ENCODE results near the gene RRN3. TPM values are rescaled to one million over a fixed set of nuclear protein-coding genes. Genes with fewer than 3 reads are reported as not detected.
A peak's percentile ranks its signal among the peaks of the same experiment; 100 is the strongest.

The RRN3 gene
- total RNA-seq, 2 experiments from 2014 or later: 38.4 to 42.9 TPM

- ATAC-seq (ENCODE audit: poor library complexity): peak; percentile 67
- H3K4me3 Mint-ChIP-seq: peak overlapping the region; percentile 94
- Histone ChIP-seq H3K4me1 (ENCODE audit: insufficient read depth, low read length) (peaks cover 22% of the 10 kb centered on the region), H3K9me3 (ENCODE audit: control insufficient read depth in 1 of 2, insufficient read depth in 1 of 2, low read length in 2 of 2) (no peaks in the 10 kb centered on the region), H3K36me3 (ENCODE audit: insufficient read depth, low read length) (peaks cover 8% of the 10 kb centered on the region), H3K4me3 (ENCODE audit: low read length) (peak overlapping the region; percentile 98), H3K27ac (ENCODE audit: low read depth in 1 of 2, low read length in 2 of 2) (peak overlapping the region in 1 of 2 donors; percentile 38), H3K27me3 (ENCODE audit: control insufficient read depth in 1 of 2, insufficient read depth in 2 of 2, low read length in 2 of 2) (no peaks in the 10 kb centered on the region)
- TF ChIP-seq, protein P1, sequence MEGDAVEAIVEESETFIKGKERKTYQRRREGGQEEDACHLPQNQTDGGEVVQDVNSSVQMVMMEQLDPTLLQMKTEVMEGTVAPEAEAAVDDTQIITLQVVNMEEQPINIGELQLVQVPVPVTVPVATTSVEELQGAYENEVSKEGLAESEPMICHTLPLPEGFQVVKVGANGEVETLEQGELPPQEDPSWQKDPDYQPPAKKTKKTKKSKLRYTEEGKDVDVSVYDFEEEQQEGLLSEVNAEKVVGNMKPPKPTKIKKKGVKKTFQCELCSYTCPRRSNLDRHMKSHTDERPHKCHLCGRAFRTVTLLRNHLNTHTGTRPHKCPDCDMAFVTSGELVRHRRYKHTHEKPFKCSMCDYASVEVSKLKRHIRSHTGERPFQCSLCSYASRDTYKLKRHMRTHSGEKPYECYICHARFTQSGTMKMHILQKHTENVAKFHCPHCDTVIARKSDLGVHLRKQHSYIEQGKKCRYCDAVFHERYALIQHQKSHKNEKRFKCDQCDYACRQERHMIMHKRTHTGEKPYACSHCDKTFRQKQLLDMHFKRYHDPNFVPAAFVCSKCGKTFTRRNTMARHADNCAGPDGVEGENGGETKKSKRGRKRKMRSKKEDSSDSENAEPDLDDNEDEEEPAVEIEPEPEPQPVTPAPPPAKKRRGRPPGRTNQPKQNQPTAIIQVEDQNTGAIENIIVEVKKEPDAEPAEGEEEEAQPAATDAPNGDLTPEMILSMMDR (IDR thresholded peaks at IDR 0.05): peak; percentile 25
- H3K27me3 Mint-ChIP-seq: no peaks in the 10 kb centered on the region
- no peaks in the 10 kb centered on the region for H3K9me3 Mint-ChIP-seq
- H3K4me1 Mint-ChIP-seq (ENCODE audit: low read depth): peaks cover 24% of the 10 kb centered on the region
- ChIA-PET CTCF (interaction anchor here (1.1 to 1.3 kb wide), 3 partner anchors 10 to 222 kb away, joined by 3 to 4 read pairs (median 3); partner anchors contain the start of genes NOMO1 and PDXDC1), POLR2A (interaction anchor here (0.6 to 1.2 kb wide), 3 partner anchors 9 to 39 kb away, joined by 3 to 8 read pairs (median 4); partner anchors contain the start of gene RRN3)
- DNase-seq: peak in 11 of 14 experiments; percentile 20 to 88 (median 68)
- intact Hi-C loops (cut with DNase I, micrococcal nuclease): loop anchor here in 1 of 2 experiments (10.0 kb wide), 3 partner anchors 81 to 421 kb away; partner anchors contain the start of genes BFAR, PARN and PDXDC1
- H3K36me3 Mint-ChIP-seq (ENCODE audit: low read depth): peaks cover 13% of the 10 kb centered on the region
- H3K27ac Mint-ChIP-seq: peak overlapping the region; percentile 81
These were observed 38.7 kb downstream of the RRN3 start for GRCh38 chr16:15055141-15056053.

DNA sequence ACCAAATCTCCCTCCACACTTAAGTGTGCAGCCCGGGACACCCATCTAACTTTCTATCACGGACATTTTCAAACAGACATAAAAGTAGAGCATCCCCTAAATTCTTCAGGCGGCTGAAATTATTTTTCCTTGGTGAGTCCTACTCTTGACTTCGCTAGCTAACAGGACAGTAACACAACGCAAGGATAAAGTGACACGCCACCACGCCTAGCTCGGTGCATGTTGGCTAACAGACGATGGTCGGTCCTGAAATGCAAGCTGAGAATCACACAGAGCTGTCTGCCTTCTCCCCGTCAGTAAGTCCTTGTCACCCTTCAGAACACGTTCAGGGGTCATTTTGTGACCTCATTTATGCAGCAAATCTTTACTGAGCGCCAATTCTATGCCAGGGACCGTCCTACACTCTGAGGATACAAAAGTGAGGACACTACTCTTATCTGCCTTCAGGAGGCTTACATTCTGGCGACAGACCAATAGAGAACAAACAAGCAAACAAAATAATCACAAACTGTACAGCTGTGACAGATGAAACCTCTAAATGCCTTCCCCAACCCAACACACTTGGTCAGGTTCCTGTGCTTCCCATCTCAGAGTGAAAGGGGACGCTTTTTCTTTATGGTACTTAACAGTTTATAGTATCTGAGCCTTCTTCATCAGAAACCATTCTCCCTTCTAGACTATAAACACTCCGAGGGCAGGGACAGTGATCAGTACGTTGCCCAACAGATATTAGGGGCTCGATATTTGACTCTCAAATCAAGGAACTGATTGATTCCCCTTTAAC, 39.5 kb downstream of the RRN3 start:
- peaks cover 5% of the 10 kb centered on the region for H3K36me3 Mint-ChIP-seq (ENCODE audit: low read depth)
- no peak for DNase-seq
- peaks cover 30% of the 10 kb centered on the region for H3K4me1 Mint-ChIP-seq (ENCODE audit: low read depth)
- H3K27ac ChIP-seq (ENCODE audit: low read depth in 1 of 2, low read length in 2 of 2): no peak overlapping the region
- ChIA-PET POLR2A (interaction anchor here (1.2 kb wide), 1 partner anchor 14 kb away, joined by 4 read pairs; no protein-coding TSS in a partner anchor), CTCF (interaction anchor here (1.2 kb wide), 1 partner anchor 9 kb away, joined by 3 read pairs; no protein-coding TSS in a partner anchor)
- peaks cover 22% of the 10 kb centered on the region for H3K4me1 ChIP-seq (ENCODE audit: insufficient read depth, low read length)
- peak overlapping the region; percentile 81 for H3K27ac Mint-ChIP-seq
- H3K9me3 Mint-ChIP-seq: no peaks in the 10 kb centered on the region
- H3K27me3 ChIP-seq (ENCODE audit: control insufficient read depth in 1 of 2, insufficient read depth in 2 of 2, low read length in 2 of 2): no peaks in the 10 kb centered on the region
- intact Hi-C loops (cut with DNase I, micrococcal nuclease): loop anchor here in 1 of 2 experiments (10.0 kb wide), 3 partner anchors 80 to 420 kb away; partner anchors contain the start of genes BFAR, PARN and PDXDC1
- no peaks in the 10 kb centered on the region for H3K9me3 ChIP-seq (ENCODE audit: control insufficient read depth in 1 of 2, insufficient read depth in 1 of 2, low read length in 2 of 2)
- peaks cover 5% of the 10 kb centered on the region for H3K36me3 ChIP-seq (ENCODE audit: insufficient read depth, low read length)
- H3K4me3 ChIP-seq (ENCODE audit: low read length): peak overlapping the region; percentile 98
- TF ChIP-seq, protein P1 (IDR thresholded peaks at IDR 0.05): no peak
- no peak for ATAC-seq (ENCODE audit: poor library complexity)
- H3K4me3 Mint-ChIP-seq: peak overlapping the region; percentile 94
- H3K27me3 Mint-ChIP-seq: no peaks in the 10 kb centered on the region

- CTCF ChIA-PET: no interaction called here
- H3K4me1 Mint-ChIP-seq (ENCODE audit: low read depth): peaks cover 30% of the 10 kb centered on the region
- no peaks in the 10 kb centered on the region for H3K9me3 ChIP-seq (ENCODE audit: control insufficient read depth in 1 of 2, insufficient read depth in 1 of 2, low read length in 2 of 2)
- no peaks in the 10 kb centered on the region for H3K36me3 ChIP-seq (ENCODE audit: insufficient read depth, low read length)
- no peaks in the 10 kb centered on the region for H3K27me3 Mint-ChIP-seq
- POLR2A ChIA-PET: no interaction called here
- H3K4me3 ChIP-seq (ENCODE audit: low read length): no peak overlapping the region
- ATAC-seq (ENCODE audit: poor library complexity): no peak
- DNase-seq: no peak
- no peak overlapping the region for H3K27ac Mint-ChIP-seq
- H3K27me3 ChIP-seq (ENCODE audit: control insufficient read depth in 1 of 2, insufficient read depth in 2 of 2, low read length in 2 of 2): no peaks in the 10 kb centered on the region
- peak overlapping the region; percentile 94 for H3K4me3 Mint-ChIP-seq
- no peaks in the 10 kb centered on the region for H3K9me3 Mint-ChIP-seq
- H3K4me1 ChIP-seq (ENCODE audit: insufficient read depth, low read length): peaks cover 22% of the 10 kb centered on the region
- no peaks in the 10 kb centered on the region for H3K36me3 Mint-ChIP-seq (ENCODE audit: low read depth)
- TF ChIP-seq, protein P1 (IDR thresholded peaks at IDR 0.05): no peak
- intact Hi-C loops (cut with DNase I, micrococcal nuclease): loop anchor here in 1 of 2 experiments (2.0 to 10.0 kb wide), 4 partner anchors 15 to 419 kb away; partner anchors contain the start of genes BFAR, PARN and PDXDC1
- H3K27ac ChIP-seq (ENCODE audit: low read depth in 1 of 2, low read length in 2 of 2): no peak overlapping the region
These were observed 40.2 kb downstream of the RRN3 start for GRCh38 chr16:15053904-15054303.

Measured in CD4-positive, alpha-beta T cell (primary cell).